PC-3 (cell line): Measurements from ENCODE around the gene KYAT1. TPM values are rescaled to one million over a fixed set of nuclear protein-coding genes. Genes with fewer than 3 reads are reported as not detected.
"Not testable (repeated sequence)": the region's sequence is repeated elsewhere in the genome, so short reads cannot be mapped to it uniquely, and the experiment has no call there.

Experiments
- ATAC-seq: fragments of 200-7000 bp; cut with Tn5 transposase; 2 replicates; pipeline ENCODE4 v1.9.1; 2020; ENCODE audit warnings: mild to moderate bottlenecking, moderate library complexity
- BruUV-seq: library from RNA; stranded (reverse); fragments of 400-500 nt; replicated peaks from 2 replicates; lab custom pipeline; 2021; lab: Mats Ljungman, UMichigan
- CTCF ChIA-PET: fragments of 300-600 bp; sonication (Branson Sonifier 250); formaldehyde crosslinking; loops from one replicate; lab custom pipeline; 2022; ENCODE audit warnings: antibody characterized with exemption; lab: Charles Lee
- POLR2A ChIA-PET: fragments of 300-600 bp; sonication (Branson Sonifier 250); formaldehyde crosslinking; loops from one replicate; lab custom pipeline; 2022; ENCODE audit warnings: antibody characterized with exemption; ENCODE audit not compliant: unreplicated experiment; lab: Charles Lee
- DNase-seq: peaks from one replicate; pipeline ENCODE4 v3.0.0-alpha.2; 2015
- H2AFZ ChIP-seq: fragments of 300-600 bp; sonication (generic); 2 replicates; pipeline ENCODE4 v1.6.0; 2016; ENCODE audit warnings: antibody characterized with exemption, low read length
- H3F3A ChIP-seq: fragments of 300-600 bp; sonication (generic); one replicate; pipeline ENCODE4 v1.6.0; 2017; ENCODE audit warnings: antibody characterized with exemption, low read length, control low read depth, mild to moderate bottlenecking; ENCODE audit not compliant: unreplicated experiment
- H3K27ac ChIP-seq: fragments of 300-600 bp; sonication (generic); 2 replicates; pipeline ENCODE4 v1.5.1; 2016; ENCODE audit warnings: mild to moderate bottlenecking, low read length
- H3K27me3 ChIP-seq: fragments of 300-600 bp; sonication (generic); 2 replicates; pipeline ENCODE4 v1.6.1; 2016; ENCODE audit warnings: low read length, mixed read lengths
- H3K36me3 ChIP-seq: fragments of 300-600 bp; sonication (generic); 2 replicates; pipeline ENCODE4 v1.6.1; 2016; ENCODE audit warnings: low read depth, mixed run types, low read length, mixed read lengths
- H3K4me1 ChIP-seq: fragments of 300-600 bp; sonication (generic); 2 replicates; pipeline ENCODE4 v1.5.1; 2016; ENCODE audit warnings: low read length; ENCODE audit not compliant: insufficient read depth
- H3K4me2 ChIP-seq: fragments of 300-600 bp; sonication (generic); 2 replicates; pipeline ENCODE4 v1.6.0; 2016; ENCODE audit warnings: low read length
- H3K4me3 ChIP-seq: fragments of 300-600 bp; sonication (generic); 2 replicates; pipeline ENCODE4 v1.5.1; 2016; ENCODE audit warnings: mild to moderate bottlenecking, low read length, mixed read lengths
- H3K79me2 ChIP-seq: fragments of 300-600 bp; sonication (generic); 2 replicates; pipeline ENCODE4 v1.6.1; 2017; ENCODE audit warnings: low read length, mixed read lengths
- H3K9ac ChIP-seq: fragments of 300-600 bp; sonication (generic); 2 replicates; pipeline ENCODE4 v1.6.0; 2016; ENCODE audit warnings: mild to moderate bottlenecking, low read length
- H3K9me2 ChIP-seq: fragments of 300-600 bp; sonication (generic); replicated peaks from 2 replicates; pipeline ENCODE4 v1.6.1; 2016; ENCODE audit warnings: mixed run types, low read length, mixed read lengths
- H3K9me3 ChIP-seq: fragments of 300-600 bp; sonication (generic); 2 replicates; pipeline ENCODE4 v1.6.1; 2016; ENCODE audit warnings: low read length, mixed read lengths
- H4K20me1 ChIP-seq: fragments of 300-600 bp; sonication (generic); 2 replicates; pipeline ENCODE4 v1.6.1; 2016; ENCODE audit warnings: low read length, mixed read lengths
- CTCF ChIP-seq: fragments of 300-600 bp; sonication (generic); conservative IDR thresholded peaks from 2 replicates; pipeline ENCODE4 v1.5.1; 2017; ENCODE audit warnings: antibody characterized with exemption, low read depth, mild to moderate bottlenecking, low read length
- EZH2 ChIP-seq: fragments of 300-600 bp; sonication (generic); IDR thresholded peaks from one replicate; pipeline ENCODE4 v1.6.1; 2017; ENCODE audit warnings: antibody characterized with exemption, mild to moderate bottlenecking, low read length; ENCODE audit not compliant: unreplicated experiment
- EZH2phosphoT487 ChIP-seq: fragments of 300-600 bp; sonication (generic); IDR thresholded peaks from 2 replicates; pipeline ENCODE4 v1.6.1; 2018; ENCODE audit warnings: mild to moderate bottlenecking, antibody characterized with exemption, low read length, borderline replicate concordance
- intact Hi-C: fragments of 100-400 bp; cut with micrococcal nuclease; formaldehyde crosslinking; loops from 2 replicates; pipeline ENCODE4 v1.9.0; 2023
- total RNA-seq: library from RNA; depleted of rRNA; stranded (reverse); fragments of >200 nt; gene quantifications from 2 replicates; pipeline ENCODE4 v1.2.3, GENCODE V29; 2014

KYAT1 gene
- total RNA-seq, 1 experiment from 2014 or later: 7.4 TPM

GRCh38 chr9:128798896-128799295, 82.9 kb downstream of the KYAT1 start:
- BruUV-seq: no TSS peak
- TF ChIP-seq EZH2 (no peak), CTCF (no peak), EZH2phosphoT487 (no peak)
- DNase-seq (no peak), ATAC-seq (no peak)
- no peaks in the 10 kb centered on the region for H3K9me2 ChIP-seq
- H3F3A ChIP-seq: no peaks in the 10 kb centered on the region
- intact Hi-C loops: no loop called here
- H3K27me3 ChIP-seq: no peaks in the 10 kb centered on the region
- H3K36me3 ChIP-seq: no peaks in the 10 kb centered on the region; the same call in 1 of the 2 replicates
- ChIA-PET CTCF (no interaction called here), POLR2A (no interaction called here)
- no peak overlapping the region for H3K4me2 ChIP-seq
- no peak overlapping the region for H3K9ac ChIP-seq
- H2AFZ ChIP-seq: no peak overlapping the region
- no peaks in the 10 kb centered on the region for H3K79me2 ChIP-seq
- H3K4me1 ChIP-seq: no peaks in the 10 kb centered on the region
- H3K9me3 ChIP-seq: no peaks in the 10 kb centered on the region
- H3K4me3 ChIP-seq: no peak overlapping the region
- no peaks in the 10 kb centered on the region for H4K20me1 ChIP-seq
- no peak overlapping the region for H3K27ac ChIP-seq

DNA sequence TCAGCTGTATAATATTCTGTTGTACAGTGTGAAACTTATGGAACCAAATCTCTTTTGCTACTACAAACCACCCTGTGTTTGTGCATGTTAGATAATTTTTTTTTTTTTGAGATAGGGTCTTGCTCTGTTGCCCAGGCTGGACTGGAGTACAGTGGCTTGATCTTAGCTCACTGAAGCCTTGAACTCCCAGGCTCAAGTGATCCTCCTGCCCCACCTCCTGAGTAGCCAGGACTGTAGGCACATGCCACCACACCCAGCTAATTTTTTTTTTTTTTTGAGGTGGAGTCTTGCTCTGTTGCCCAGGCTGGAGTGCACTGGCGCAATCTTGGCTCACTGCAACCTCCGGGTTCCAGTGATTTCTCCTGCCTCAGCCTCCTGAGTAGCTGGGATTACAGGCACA, 86.8 kb downstream of the KYAT1 start:
- intact Hi-C loops, H3K4me3 ChIP-seq, H3K27ac ChIP-seq, DNase-seq, H3K79me2 ChIP-seq, H4K20me1 ChIP-seq, H3F3A ChIP-seq, H3K27me3 ChIP-seq, H3K36me3 ChIP-seq, H2AFZ ChIP-seq, BruUV-seq, H3K9ac ChIP-seq, H3K9me2 ChIP-seq, H3K4me1 ChIP-seq, H3K4me2 ChIP-seq, ATAC-seq, H3K9me3 ChIP-seq: not testable (repeated sequence)
- ChIA-PET CTCF (interaction anchor here (0.7 kb wide), 1 partner anchor 24 kb away, joined by 3 read pairs; the partner anchor contains the start of gene ENDOG), POLR2A (interaction anchor here (0.6 kb wide), 1 partner anchor 169 kb away, joined by 3 read pairs; no protein-coding TSS in a partner anchor)

GRCh38 chr9:128792978-128793686, 88.6 kb downstream of the KYAT1 start:
- no TSS peak for BruUV-seq
- peaks cover 3% of the 10 kb centered on the region; the same call in 1 of the 2 replicates for H3K4me1 ChIP-seq
- no peaks in the 10 kb centered on the region for H3K9me2 ChIP-seq
- no peaks in the 10 kb centered on the region; the same call in 1 of the 2 replicates for H3K36me3 ChIP-seq
- no peaks in the 10 kb centered on the region for H3K27me3 ChIP-seq
- no peak overlapping the region for H3K4me2 ChIP-seq
- H3K4me3 ChIP-seq: no peak overlapping the region
- H3K79me2 ChIP-seq: peaks cover 7% of the 10 kb centered on the region
- ATAC-seq: no peak
- CTCF ChIA-PET: no interaction called here
- no peak overlapping the region for H3K9ac ChIP-seq
- H2AFZ ChIP-seq: no peak overlapping the region
- no peaks in the 10 kb centered on the region for H3K9me3 ChIP-seq
- no peaks in the 10 kb centered on the region for H3F3A ChIP-seq
- no peak overlapping the region for H3K27ac ChIP-seq
- intact Hi-C loops: no loop called here
- TF ChIP-seq CTCF (no peak), EZH2 (no peak), EZH2phosphoT487 (no peak)
- H4K20me1 ChIP-seq: no peaks in the 10 kb centered on the region
- POLR2A ChIA-PET: no interaction called here
- no peak for DNase-seq
